GM12878 (cell line): ENCODE data around the gene MYO15A. TPM values are rescaled to one million over a fixed set of nuclear protein-coding genes. Genes with fewer than 3 reads are reported as not detected.

ENCODE experiments used
- ATAC-seq: fragments of 200-7000 bp; cut with Tn5 transposase; 3 replicates; pipeline ENCODE4 v1.9.1; 2020; ENCODE audit warnings: mild to moderate bottlenecking, moderate library complexity
- BruUV-seq: library from RNA; stranded (reverse); fragments of 400-500 nt; replicated peaks from 2 replicates; lab custom pipeline; 2021; lab: Mats Ljungman, UMichigan
- CTCF ChIA-PET: fragments of 300-600 bp; sonication (Branson Sonifier 250); formaldehyde crosslinking; extraction: SDS; loops from one replicate; lab custom pipeline; 2021; ENCODE audit warnings: inconsistent platforms; lab: Yijun Ruan, JAX
- POLR2A ChIA-PET: fragments of 350-600 bp; formaldehyde crosslinking; extraction: SDS; loops from one replicate; lab custom pipeline; 2021; ENCODE audit warnings: inconsistent platforms; lab: Charles Lee
- RAD21 ChIA-PET: fragments of 300-600 bp; sonication (Branson Sonifier 250); formaldehyde crosslinking; loops from one replicate; lab custom pipeline; 2023; ENCODE audit warnings: antibody characterized with exemption; ENCODE audit not compliant: unreplicated experiment; lab: Charles Lee
- SMC1A ChIA-PET: fragments of 300-600 bp; sonication (Branson Sonifier 250); formaldehyde crosslinking; loops from one replicate; lab custom pipeline; 2023; ENCODE audit not compliant: unreplicated experiment, uncharacterized antibody; lab: Charles Lee
- DNase-seq: peaks from one replicate; pipeline ENCODE4 v3.0.0-alpha.2; 2011; ENCODE audit warnings: low read depth, low spot score
- FAIRE-seq: peaks from 3 replicates; lab custom pipeline; 2011; peaks lifted over from hg19 to GRCh38; lab: Jason Lieb, UNC
- H2AFZ ChIP-seq: 2 replicates; pipeline ENCODE4 v1.6.0; 2011; ENCODE audit warnings: low read depth, low read length, control low read depth; ENCODE audit not compliant: control insufficient read depth
- H3K27ac ChIP-seq: 2 replicates; pipeline ENCODE4 v1.5.1; 2011; ENCODE audit warnings: control low read depth; ENCODE audit not compliant: control insufficient read depth, insufficient read depth
- H3K27me3 ChIP-seq, 2 experiments: replicated peaks in 1 of 2; 2 replicates each; pipeline versions ENCODE4 v1.6.0 to v1.6.1; 2011; ENCODE audit warnings: low read length in 1 of 2; ENCODE audit not compliant: control insufficient read depth in 2 of 2, insufficient read depth in 2 of 2
- H3K36me3 ChIP-seq, 2 experiments: 2 replicates each; pipeline ENCODE4 v1.5.1; 2011; ENCODE audit warnings: low read length in 1 of 2; ENCODE audit not compliant: control insufficient read depth in 2 of 2, insufficient read depth in 2 of 2
- H3K4me1 ChIP-seq: 2 replicates; pipeline ENCODE4 v1.6.1; 2011; ENCODE audit warnings: mild to moderate bottlenecking, low read length, moderate library complexity, mixed read lengths; ENCODE audit not compliant: control insufficient read depth, insufficient read depth
- H3K4me2 ChIP-seq: 2 replicates; pipeline ENCODE4 v1.6.0; 2011; ENCODE audit warnings: control low read depth; ENCODE audit not compliant: control insufficient read depth, insufficient read depth
- H3K4me3 ChIP-seq: fragments of 200-600 bp; sonication (generic); 2 replicates; pipeline ENCODE4 v1.5.1; 2016
- H3K79me2 ChIP-seq: 2 replicates; pipeline ENCODE4 v1.6.0; 2011; ENCODE audit warnings: low read length; ENCODE audit not compliant: control insufficient read depth, insufficient read depth
- H3K9ac ChIP-seq: 2 replicates; pipeline ENCODE4 v1.8.0; 2011; ENCODE audit warnings: low read length, control low read depth, mixed read lengths; ENCODE audit not compliant: control insufficient read depth, insufficient read depth
- H3K9me3 ChIP-seq: replicated peaks from 3 replicates; pipeline ENCODE4 v1.5.1; 2011; ENCODE audit warnings: mild to moderate bottlenecking, low read length; ENCODE audit not compliant: control insufficient read depth, insufficient read depth
- H4K20me1 ChIP-seq: 2 replicates; pipeline ENCODE4 v1.6.0; 2011; ENCODE audit not compliant: control insufficient read depth, insufficient read depth
- BACH1 ChIP-seq: fragments of 450-650 bp; IDR thresholded peaks from 2 replicates; pipeline ENCODE4 v1.6.1; 2017; ENCODE audit warnings: mild to moderate bottlenecking, borderline replicate concordance
- ETV6 ChIP-seq, 2 experiments: fragments of 450-650 bp in 1 of 2; IDR thresholded peaks in 1 of 2; conservative IDR thresholded peaks in 1 of 2; 2 replicates each; pipeline ENCODE4 v1.6.1; 2014; ENCODE audit warnings: antibody characterized with exemption in 1 of 2, borderline replicate concordance in 1 of 2, low read depth in 1 of 2, mild to moderate bottlenecking in 1 of 2, moderate library complexity in 1 of 2
- GABPA ChIP-seq: IDR thresholded peaks from 2 replicates; pipeline ENCODE4 v1.6.1; 2014; ENCODE audit warnings: antibody characterized with exemption, low read depth, mild to moderate bottlenecking, inconsistent platforms
- HDAC6 ChIP-seq: fragments of 200-600 bp; sonication (generic); IDR thresholded peaks from one replicate; pipeline ENCODE4 v1.8.0; 2017; ENCODE audit warnings: antibody characterized with exemption; ENCODE audit not compliant: unreplicated experiment
- IKZF1 ChIP-seq: fragments of 450-650 bp; conservative IDR thresholded peaks from 2 replicates; pipeline ENCODE4 v1.6.1; 2017; ENCODE audit warnings: antibody characterized with exemption, mild to moderate bottlenecking
- JUNB ChIP-seq: IDR thresholded peaks from 2 replicates; pipeline ENCODE4 v1.6.1; 2016; ENCODE audit warnings: antibody characterized with exemption, mild to moderate bottlenecking
- LARP7 ChIP-seq: fragments of 450-650 bp; IDR thresholded peaks from 2 replicates; pipeline ENCODE4 v1.6.1; 2017; ENCODE audit warnings: mild to moderate bottlenecking
- POLR2AphosphoS2 ChIP-seq: IDR thresholded peaks from 2 replicates; pipeline ENCODE4 v1.6.1; 2011; ENCODE audit warnings: low read depth, mild to moderate bottlenecking, low read length, improper control_type of control experiment, moderate library complexity
- RB1 ChIP-seq: fragments of 450-650 bp; formaldehyde crosslinking; IDR thresholded peaks from 2 replicates; pipeline ENCODE4 v1.6.1; 2017; ENCODE audit warnings: mild to moderate bottlenecking, borderline replicate concordance
- SMAD5 ChIP-seq: IDR thresholded peaks from 2 replicates; pipeline ENCODE4 v1.6.1; 2016; ENCODE audit warnings: antibody characterized with exemption, low read depth
- SP1 ChIP-seq: IDR thresholded peaks from one replicate; pipeline ENCODE4 v1.6.1; 2011; ENCODE audit warnings: low read depth, low read length
- TARDBP ChIP-seq: IDR thresholded peaks from 2 replicates; pipeline ENCODE4 v1.6.1; 2016; ENCODE audit warnings: borderline replicate concordance
- YY1 ChIP-seq: IDR thresholded peaks from 2 replicates; pipeline ENCODE4 v1.6.1; 2011; ENCODE audit warnings: low read depth, mild to moderate bottlenecking, low read length
- in situ Hi-C: fragments of 300-500 bp; cut with MboI; formaldehyde crosslinking; loops from 9 replicates; pipeline ENCODE4 v1.14.3; 2018; ENCODE audit warnings: mixed read lengths
- intact Hi-C: fragments of 100-400 bp; cut with micrococcal nuclease; formaldehyde crosslinking; loops from one replicate; pipeline ENCODE4 v1.14.2; 2022; ENCODE audit not compliant: unreplicated experiment
- polyA plus RNA-seq, 11 experiments: library from polyadenylated mRNA; depleted of rRNA in 4 of 11; unstranded in 6 of 11; stranded (reverse) in 5 of 11; fragments of >200 nt; fragmentation: Nextera tagmentation in 4 of 11; fragmentation: Illumina TruSeq in 1 of 11; extraction: Ambion mirVana in 4 of 11; extraction: Trizol in 1 of 11; gene quantifications; 1 replicate in 1 of 11; 2 replicates in 10 of 11; pipeline versions ENCODE4 v1.2.1 to v1.2.3, GENCODE V29; 2011 to 2016; ENCODE audit warnings: inconsistent platforms in 2 of 11, missing spikeins in 2 of 11, low read depth in 1 of 11
- total RNA-seq, 4 experiments: library from RNA; depleted of rRNA in 3 of 4; stranded (reverse); fragments of >200 nt in 3 of 4; fragmentation: Illumina TruSeq in 1 of 4; extraction: Trizol in 1 of 4; gene quantifications; 2 replicates each; pipeline versions ENCODE4 v1.2.1 to v1.2.3, GENCODE V29; 2013 to 2021
- TF ChIP-seq, protein P1 (sequence below): fragments of 150-350 bp; IDR thresholded peaks from 2 replicates; pipeline ENCODE4 v1.6.1; 2016; ENCODE audit warnings: low read depth, low read length
- TF ChIP-seq, protein P2 (sequence below): fragments of 450-650 bp; formaldehyde crosslinking; IDR thresholded peaks from 2 replicates; pipeline ENCODE4 v1.5.0; 2022; ENCODE audit warnings: mild to moderate bottlenecking, missing genetic modification characterization
- TF ChIP-seq, protein P3 (sequence below): fragments of 450-650 bp; formaldehyde crosslinking; IDR thresholded peaks from 2 replicates; pipeline ENCODE4 v1.4.0; 2022; ENCODE audit warnings: mild to moderate bottlenecking, moderate library complexity

Gene MYO15A
- total and polyA plus RNA-seq, 10 of the 15 experiments (the other 5 are each of a cell fraction or from before 2014, with no cell fraction given), result 0.03 to 0.77 (median 0.21) TPM; not detected in 4

DNA sequence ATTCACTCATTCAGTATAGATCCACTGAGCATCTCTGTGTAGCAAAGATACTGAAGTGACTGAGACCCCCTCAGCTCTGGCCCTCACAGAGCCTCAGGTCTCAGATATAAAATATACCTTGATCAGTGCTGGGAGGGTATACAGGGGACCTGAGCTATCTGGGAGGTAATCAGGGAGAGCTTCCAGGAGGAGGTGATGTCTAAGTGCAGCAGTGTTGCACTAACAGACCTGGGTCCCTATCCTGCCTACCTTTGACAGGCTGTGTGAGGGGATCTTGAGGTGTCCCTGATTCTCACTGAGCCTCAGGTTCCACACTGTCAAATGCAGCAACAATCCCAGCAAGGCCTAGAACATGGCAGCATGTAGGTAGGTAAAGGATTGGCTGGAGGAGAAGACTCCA, 68.6 kb downstream of the MYO15A start:
- no peaks in the 10 kb centered on the region for H3K36me3 ChIP-seq
- no TSS peak for BruUV-seq
- H3K9me3 ChIP-seq, result no peaks in the 10 kb centered on the region
- no peak for ATAC-seq
- CTCF ChIA-PET, result no interaction called here
- H4K20me1 ChIP-seq, result no peaks in the 10 kb centered on the region
- FAIRE-seq, result no peak
- SMC1A ChIA-PET, result interaction anchor here (1.1 kb wide), 1 partner anchor 25 kb away, joined by 3 read pairs; no protein-coding TSS in a partner anchor
- intact Hi-C loops (no loop called here), in situ Hi-C loops (no loop called here)
- H3K79me2 ChIP-seq, result peaks cover under 1% of the 10 kb centered on the region; the same call in 1 of the 2 replicates
- H3K9ac ChIP-seq, result no peak overlapping the region
- no peak overlapping the region for H3K27ac ChIP-seq
- no peak overlapping the region for H2AFZ ChIP-seq
- RAD21 ChIA-PET, result no interaction called here
- no peaks in the 10 kb centered on the region for H3K27me3 ChIP-seq
- POLR2A ChIA-PET, result no interaction called here
- no peak overlapping the region for H3K4me2 ChIP-seq
- peaks cover 12% of the 10 kb centered on the region for H3K4me1 ChIP-seq
- no peak overlapping the region for H3K4me3 ChIP-seq
- no peak for DNase-seq
- TF ChIP-seq SP1 (no peak), YY1 (no peak), SMAD5 (no peak), TARDBP (no peak), BACH1 (no peak), RB1 (no peak), JUNB (no peak), ETV6 (conservative IDR thresholded peaks at IDR 0.05 in 1 of 2, IDR thresholded peaks at IDR 0.05 in 1 of 2; ENCODE audit: borderline replicate concordance in 1 of 2, low read depth in 1 of 2) (no peak), POLR2AphosphoS2 (no peak), HDAC6 (no peak), LARP7 (no peak), IKZF1 (no peak), GABPA (no peak)
- TF ChIP-seq, protein P1, sequence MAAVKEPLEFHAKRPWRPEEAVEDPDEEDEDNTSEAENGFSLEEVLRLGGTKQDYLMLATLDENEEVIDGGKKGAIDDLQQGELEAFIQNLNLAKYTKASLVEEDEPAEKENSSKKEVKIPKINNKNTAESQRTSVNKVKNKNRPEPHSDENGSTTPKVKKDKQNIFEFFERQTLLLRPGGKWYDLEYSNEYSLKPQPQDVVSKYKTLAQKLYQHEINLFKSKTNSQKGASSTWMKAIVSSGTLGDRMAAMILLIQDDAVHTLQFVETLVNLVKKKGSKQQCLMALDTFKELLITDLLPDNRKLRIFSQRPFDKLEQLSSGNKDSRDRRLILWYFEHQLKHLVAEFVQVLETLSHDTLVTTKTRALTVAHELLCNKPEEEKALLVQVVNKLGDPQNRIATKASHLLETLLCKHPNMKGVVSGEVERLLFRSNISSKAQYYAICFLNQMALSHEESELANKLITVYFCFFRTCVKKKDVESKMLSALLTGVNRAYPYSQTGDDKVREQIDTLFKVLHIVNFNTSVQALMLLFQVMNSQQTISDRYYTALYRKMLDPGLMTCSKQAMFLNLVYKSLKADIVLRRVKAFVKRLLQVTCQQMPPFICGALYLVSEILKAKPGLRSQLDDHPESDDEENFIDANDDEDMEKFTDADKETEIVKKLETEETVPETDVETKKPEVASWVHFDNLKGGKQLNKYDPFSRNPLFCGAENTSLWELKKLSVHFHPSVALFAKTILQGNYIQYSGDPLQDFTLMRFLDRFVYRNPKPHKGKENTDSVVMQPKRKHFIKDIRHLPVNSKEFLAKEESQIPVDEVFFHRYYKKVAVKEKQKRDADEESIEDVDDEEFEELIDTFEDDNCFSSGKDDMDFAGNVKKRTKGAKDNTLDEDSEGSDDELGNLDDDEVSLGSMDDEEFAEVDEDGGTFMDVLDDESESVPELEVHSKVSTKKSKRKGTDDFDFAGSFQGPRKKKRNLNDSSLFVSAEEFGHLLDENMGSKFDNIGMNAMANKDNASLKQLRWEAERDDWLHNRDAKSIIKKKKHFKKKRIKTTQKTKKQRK, result no peak
- TF ChIP-seq, protein P2, sequence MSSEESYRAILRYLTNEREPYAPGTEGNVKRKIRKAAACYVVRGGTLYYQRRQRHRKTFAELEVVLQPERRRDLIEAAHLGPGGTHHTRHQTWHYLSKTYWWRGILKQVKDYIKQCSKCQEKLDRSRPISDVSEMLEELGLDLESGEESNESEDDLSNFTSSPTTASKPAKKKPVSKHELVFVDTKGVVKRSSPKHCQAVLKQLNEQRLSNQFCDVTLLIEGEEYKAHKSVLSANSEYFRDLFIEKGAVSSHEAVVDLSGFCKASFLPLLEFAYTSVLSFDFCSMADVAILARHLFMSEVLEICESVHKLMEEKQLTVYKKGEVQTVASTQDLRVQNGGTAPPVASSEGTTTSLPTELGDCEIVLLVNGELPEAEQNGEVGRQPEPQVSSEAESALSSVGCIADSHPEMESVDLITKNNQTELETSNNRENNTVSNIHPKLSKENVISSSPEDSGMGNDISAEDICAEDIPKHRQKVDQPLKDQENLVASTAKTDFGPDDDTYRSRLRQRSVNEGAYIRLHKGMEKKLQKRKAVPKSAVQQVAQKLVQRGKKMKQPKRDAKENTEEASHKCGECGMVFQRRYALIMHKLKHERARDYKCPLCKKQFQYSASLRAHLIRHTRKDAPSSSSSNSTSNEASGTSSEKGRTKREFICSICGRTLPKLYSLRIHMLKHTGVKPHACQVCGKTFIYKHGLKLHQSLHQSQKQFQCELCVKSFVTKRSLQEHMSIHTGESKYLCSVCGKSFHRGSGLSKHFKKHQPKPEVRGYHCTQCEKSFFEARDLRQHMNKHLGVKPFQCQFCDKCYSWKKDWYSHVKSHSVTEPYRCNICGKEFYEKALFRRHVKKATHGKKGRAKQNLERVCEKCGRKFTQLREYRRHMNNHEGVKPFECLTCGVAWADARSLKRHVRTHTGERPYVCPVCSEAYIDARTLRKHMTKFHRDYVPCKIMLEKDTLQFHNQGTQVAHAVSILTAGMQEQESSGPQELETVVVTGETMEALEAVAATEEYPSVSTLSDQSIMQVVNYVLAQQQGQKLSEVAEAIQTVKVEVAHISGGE (CRISPR knock-in tag), result no peak
- TF ChIP-seq, protein P3, sequence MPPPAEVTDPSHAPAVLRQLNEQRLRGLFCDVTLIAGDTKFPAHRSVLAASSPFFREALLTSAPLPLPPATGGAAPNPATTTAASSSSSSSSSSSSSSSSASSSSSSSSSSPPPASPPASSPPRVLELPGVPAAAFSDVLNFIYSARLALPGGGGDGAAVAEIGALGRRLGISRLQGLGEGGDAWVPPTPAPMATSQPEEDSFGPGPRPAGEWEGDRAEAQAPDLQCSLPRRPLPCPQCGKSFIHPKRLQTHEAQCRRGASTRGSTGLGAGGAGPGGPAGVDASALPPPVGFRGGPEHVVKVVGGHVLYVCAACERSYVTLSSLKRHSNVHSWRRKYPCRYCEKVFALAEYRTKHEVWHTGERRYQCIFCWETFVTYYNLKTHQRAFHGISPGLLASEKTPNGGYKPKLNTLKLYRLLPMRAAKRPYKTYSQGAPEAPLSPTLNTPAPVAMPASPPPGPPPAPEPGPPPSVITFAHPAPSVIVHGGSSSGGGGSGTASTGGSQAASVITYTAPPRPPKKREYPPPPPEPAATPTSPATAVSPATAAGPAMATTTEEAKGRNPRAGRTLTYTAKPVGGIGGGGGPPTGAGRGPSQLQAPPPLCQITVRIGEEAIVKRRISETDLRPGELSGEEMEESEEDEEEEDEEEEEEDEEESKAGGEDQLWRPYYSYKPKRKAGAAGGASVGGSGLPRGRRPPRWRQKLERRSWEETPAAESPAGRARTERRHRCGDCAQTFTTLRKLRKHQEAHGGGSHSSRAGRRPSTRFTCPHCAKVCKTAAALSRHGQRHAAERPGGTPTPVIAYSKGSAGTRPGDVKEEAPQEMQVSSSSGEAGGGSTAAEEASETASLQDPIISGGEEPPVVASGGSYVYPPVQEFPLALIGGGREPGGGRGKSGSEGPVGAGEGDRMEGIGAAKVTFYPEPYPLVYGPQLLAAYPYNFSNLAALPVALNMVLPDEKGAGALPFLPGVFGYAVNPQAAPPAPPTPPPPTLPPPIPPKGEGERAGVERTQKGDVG (CRISPR knock-in tag), result no peak
